MCF 10A (cell line): ENCODE measurements around the gene PRPH2. TPM values are rescaled to one million over a fixed set of nuclear protein-coding genes. Genes with fewer than 3 reads are reported as not detected.

ENCODE experiments used
- BruUV-seq: library from RNA; stranded (reverse); fragments of 400-500 nt; replicated peaks from 2 replicates; lab custom pipeline; 2021; lab: Mats Ljungman, UMichigan
- CTCF ChIA-PET: fragments of 300-600 bp; sonication (Branson Sonifier 250); formaldehyde crosslinking; extraction: SDS; loops from one replicate; lab custom pipeline; 2021; ENCODE audit warnings: antibody characterized with exemption, inconsistent platforms; lab: Yijun Ruan, JAX
- POLR2A ChIA-PET: fragments of 300-600, 350-650 bp; sonication (Branson Sonifier 250); formaldehyde crosslinking; extraction: SDS; loops from one replicate; lab custom pipeline; 2020; ENCODE audit warnings: antibody characterized with exemption, inconsistent platforms; lab: Yijun Ruan, JAX
- DNase-seq: peaks from one replicate; pipeline ENCODE4 v3.0.0-alpha.2; 2018; ENCODE audit not compliant: unreplicated experiment
- H3K27ac Mint-ChIP-seq: one replicate; pipeline ENCODE4 v1.8.0; 2022; ENCODE audit warnings: mild to moderate bottlenecking, low read depth, mixed read lengths; ENCODE audit not compliant: unreplicated experiment
- H3K27me3 Mint-ChIP-seq: one replicate; pipeline ENCODE4 v1.8.0; 2022; ENCODE audit warnings: mixed read lengths; ENCODE audit not compliant: insufficient read depth, unreplicated experiment
- H3K36me3 Mint-ChIP-seq: one replicate; pipeline ENCODE4 v1.8.0; 2022; ENCODE audit warnings: mild to moderate bottlenecking, moderate library complexity, mixed read lengths; ENCODE audit not compliant: insufficient read depth, unreplicated experiment
- H3K4me1 Mint-ChIP-seq: one replicate; pipeline ENCODE4 v1.8.0; 2022; ENCODE audit warnings: mixed read lengths; ENCODE audit not compliant: insufficient read depth, unreplicated experiment
- H3K4me3 Mint-ChIP-seq: one replicate; pipeline ENCODE4 v1.8.0; 2022; ENCODE audit warnings: mild to moderate bottlenecking, moderate library complexity, mixed read lengths; ENCODE audit not compliant: unreplicated experiment
- H3K9me3 Mint-ChIP-seq: one replicate; pipeline ENCODE4 v1.8.0; 2022; ENCODE audit warnings: mixed read lengths; ENCODE audit not compliant: unreplicated experiment
- intact Hi-C: fragments of 100-400 bp; cut with micrococcal nuclease; formaldehyde crosslinking; loops from 2 replicates; pipeline ENCODE4 v1.14.1; 2022
- total RNA-seq: library from RNA; stranded (reverse); gene quantifications from 2 replicates; pipeline ENCODE4 v1.2.3, GENCODE V29; 2022
- TF ChIP-seq, protein P1 (sequence below): fragments of 200-600 bp; IDR thresholded peaks from one replicate; pipeline ENCODE4 v1.8.0; 2022; ENCODE audit warnings: antibody characterized with exemption, mild to moderate bottlenecking; ENCODE audit not compliant: unreplicated experiment

PRPH2 gene
- total RNA-seq, 1 experiment from 2014 or later: not detected

DNA sequence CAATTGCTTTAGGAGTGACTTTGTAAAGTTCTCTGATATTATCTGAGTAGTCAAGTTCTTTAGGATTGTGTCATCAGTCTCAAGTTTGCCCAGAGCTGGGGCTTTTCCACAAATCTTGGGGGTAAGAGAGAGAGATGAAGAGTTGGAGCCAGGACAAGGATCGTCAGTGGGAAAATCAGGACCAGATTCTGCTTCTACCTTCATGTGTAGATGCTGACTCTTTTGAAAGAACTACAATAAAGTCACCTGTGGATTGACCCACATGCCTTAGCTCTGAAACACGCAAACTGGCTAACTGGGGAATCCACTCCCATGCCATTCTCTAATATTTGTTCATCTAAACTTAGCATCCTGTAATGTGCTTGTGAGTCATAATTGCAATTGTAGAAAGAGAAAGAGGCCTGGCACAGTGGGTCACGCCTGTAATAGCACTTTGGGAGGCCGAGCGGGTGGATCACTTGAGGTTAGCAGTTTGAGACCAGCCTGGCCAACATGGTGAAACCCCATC lies 43.8 kb upstream of the PRPH2 start:
- H3K4me3 Mint-ChIP-seq: no peak overlapping the region
- CTCF ChIA-PET: no interaction called here
- TF ChIP-seq, protein P1, sequence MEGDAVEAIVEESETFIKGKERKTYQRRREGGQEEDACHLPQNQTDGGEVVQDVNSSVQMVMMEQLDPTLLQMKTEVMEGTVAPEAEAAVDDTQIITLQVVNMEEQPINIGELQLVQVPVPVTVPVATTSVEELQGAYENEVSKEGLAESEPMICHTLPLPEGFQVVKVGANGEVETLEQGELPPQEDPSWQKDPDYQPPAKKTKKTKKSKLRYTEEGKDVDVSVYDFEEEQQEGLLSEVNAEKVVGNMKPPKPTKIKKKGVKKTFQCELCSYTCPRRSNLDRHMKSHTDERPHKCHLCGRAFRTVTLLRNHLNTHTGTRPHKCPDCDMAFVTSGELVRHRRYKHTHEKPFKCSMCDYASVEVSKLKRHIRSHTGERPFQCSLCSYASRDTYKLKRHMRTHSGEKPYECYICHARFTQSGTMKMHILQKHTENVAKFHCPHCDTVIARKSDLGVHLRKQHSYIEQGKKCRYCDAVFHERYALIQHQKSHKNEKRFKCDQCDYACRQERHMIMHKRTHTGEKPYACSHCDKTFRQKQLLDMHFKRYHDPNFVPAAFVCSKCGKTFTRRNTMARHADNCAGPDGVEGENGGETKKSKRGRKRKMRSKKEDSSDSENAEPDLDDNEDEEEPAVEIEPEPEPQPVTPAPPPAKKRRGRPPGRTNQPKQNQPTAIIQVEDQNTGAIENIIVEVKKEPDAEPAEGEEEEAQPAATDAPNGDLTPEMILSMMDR: no peak
- POLR2A ChIA-PET: interaction anchor here (0.7 to 6.7 kb wide), 6 partner anchors 10 to 331 kb away, joined by 3 to 37 read pairs (median 11); partner anchors contain the start of genes BICRAL and TBCC
- intact Hi-C loops: no loop called here
- no peaks in the 10 kb centered on the region for H3K27me3 Mint-ChIP-seq
- peaks cover 5% of the 10 kb centered on the region for H3K36me3 Mint-ChIP-seq
- DNase-seq: peak; percentile 61
- no TSS peak for BruUV-seq
- peaks cover 11% of the 10 kb centered on the region for H3K4me1 Mint-ChIP-seq
- H3K27ac Mint-ChIP-seq: peak overlapping the region; percentile 79
- no peaks in the 10 kb centered on the region for H3K9me3 Mint-ChIP-seq

DNA sequence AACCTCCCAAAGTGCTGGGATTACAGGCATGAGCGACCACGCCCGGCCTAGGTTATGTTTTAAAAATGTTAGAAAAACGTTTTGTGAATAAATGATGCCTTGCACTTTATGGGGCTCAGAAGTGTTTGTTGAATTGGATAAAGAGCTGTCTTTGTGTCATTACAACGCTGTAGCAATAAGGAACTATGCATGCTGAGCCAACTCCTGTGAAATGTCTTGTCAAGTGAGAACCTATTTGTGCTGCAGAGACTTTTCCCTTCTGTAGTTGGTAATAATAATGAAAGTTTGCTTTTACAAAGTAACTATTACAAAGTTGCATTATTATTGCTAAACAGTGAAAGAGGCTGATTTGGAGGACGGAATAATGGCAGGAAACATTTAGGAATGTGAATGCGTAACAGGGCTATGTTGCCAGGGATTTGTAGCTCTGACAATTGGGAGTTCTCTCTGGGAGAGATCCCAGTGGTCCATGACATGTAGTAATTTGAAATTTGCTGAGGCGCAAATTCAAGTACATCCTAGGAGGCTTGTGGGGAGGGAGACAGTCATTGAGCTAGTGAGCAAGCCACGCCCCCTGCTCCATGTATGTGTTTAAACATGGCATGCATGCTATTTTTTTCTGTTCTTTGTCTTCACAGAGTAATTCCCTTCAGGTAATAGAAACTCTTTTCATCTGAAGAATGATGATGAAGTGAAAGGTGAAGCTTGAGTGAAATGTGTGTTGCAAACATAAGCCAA lies 42.7 kb upstream of the PRPH2 start:
- ChIA-PET CTCF (no interaction called here), POLR2A (interaction anchor here (0.7 to 6.7 kb wide), 5 partner anchors 16 to 527 kb away, joined by 3 to 37 read pairs (median 17); partner anchors contain the start of genes BICRAL and TBCC)
- Mint-ChIP-seq H3K9me3 (no peaks in the 10 kb centered on the region), H3K4me1 (peaks cover 11% of the 10 kb centered on the region), H3K27me3 (no peaks in the 10 kb centered on the region), H3K36me3 (peaks cover 7% of the 10 kb centered on the region), H3K4me3 (no peak overlapping the region), H3K27ac (peak overlapping the region; percentile 79)
- TF ChIP-seq, protein P1: no peak
- BruUV-seq: no TSS peak
- no peak for DNase-seq
- intact Hi-C loops: no loop called here

DNA sequence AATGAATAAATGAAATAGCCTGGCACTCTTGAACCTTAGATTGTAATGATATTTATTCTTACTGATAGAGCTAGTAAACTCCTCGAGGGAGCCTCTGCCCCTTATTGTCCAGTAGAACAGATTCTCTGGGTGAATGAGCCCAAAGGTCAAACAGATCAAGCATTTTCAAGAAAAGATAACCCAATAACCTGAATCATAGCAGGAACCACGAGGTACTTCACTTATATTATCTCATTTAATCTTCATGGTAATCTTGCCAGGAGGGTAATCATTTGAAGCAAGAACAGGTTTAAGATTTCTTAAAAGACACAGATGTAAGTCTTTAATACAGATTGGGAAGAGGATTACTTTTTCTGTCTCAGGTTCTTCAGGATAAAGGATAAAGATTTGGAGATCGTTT lies 40.6 kb upstream of the PRPH2 start:
- no peaks in the 10 kb centered on the region for H3K9me3 Mint-ChIP-seq
- peaks cover 11% of the 10 kb centered on the region for H3K4me1 Mint-ChIP-seq
- ChIA-PET POLR2A (interaction anchor here (0.6 to 2.5 kb wide), 4 partner anchors 13 to 279 kb away, joined by 3 to 10 read pairs (median 4); partner anchors contain the start of gene BICRAL), CTCF (no interaction called here)
- DNase-seq: no peak
- H3K4me3 Mint-ChIP-seq: no peak overlapping the region
- no TSS peak for BruUV-seq
- peaks cover 12% of the 10 kb centered on the region for H3K36me3 Mint-ChIP-seq
- H3K27me3 Mint-ChIP-seq: no peaks in the 10 kb centered on the region
- TF ChIP-seq, protein P1: no peak
- no peak overlapping the region for H3K27ac Mint-ChIP-seq
- intact Hi-C loops: no loop called here

DNA sequence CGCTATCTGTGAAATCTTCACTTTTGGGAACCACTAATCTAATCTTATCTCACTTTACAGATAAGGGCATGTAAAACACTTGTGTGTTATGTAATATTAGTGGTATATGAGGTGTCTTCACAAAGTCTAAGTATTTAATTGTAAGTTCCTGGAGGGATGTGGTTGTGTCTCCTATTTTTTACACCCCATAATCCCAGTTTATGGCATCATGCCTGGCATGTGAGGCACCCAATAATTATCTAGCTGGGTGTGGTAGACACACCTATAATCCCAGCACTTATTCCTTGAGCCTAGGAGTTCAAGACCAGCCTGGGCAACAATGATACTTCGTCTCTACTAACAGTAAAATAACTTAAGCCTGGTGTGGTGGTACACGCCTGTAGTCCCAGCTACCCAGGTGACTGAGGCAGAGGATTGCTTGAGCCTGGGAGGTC lies 40.0 kb upstream of the PRPH2 start:
- Mint-ChIP-seq H3K27me3 (no peaks in the 10 kb centered on the region), H3K27ac (no peak overlapping the region), H3K9me3 (no peaks in the 10 kb centered on the region), H3K4me1 (peaks cover 11% of the 10 kb centered on the region), H3K4me3 (no peak overlapping the region), H3K36me3 (peaks cover 12% of the 10 kb centered on the region)
- TF ChIP-seq, protein P1: no peak
- BruUV-seq: no TSS peak
- POLR2A ChIA-PET: interaction anchor here (0.6 to 2.5 kb wide), 4 partner anchors 13 to 19 kb away, joined by 3 to 10 read pairs (median 4); partner anchors contain the start of gene BICRAL
- DNase-seq: no peak
- intact Hi-C loops: no loop called here
- CTCF ChIA-PET: interaction anchor here (0.6 to 1.2 kb wide), 2 partner anchors 17 to 131 kb away, joined by 3 to 4 read pairs; no protein-coding TSS in a partner anchor
